RWPE2 (cell line): Measurements from ENCODE around the gene HIVEP3.

ENCODE experiments used
- ATAC-seq: fragments of 200-7000 bp; cut with Tn5 transposase; 3 replicates; pipeline ENCODE4 v1.9.1; 2021; ENCODE audit warnings: low read depth
- DNase-seq: peaks from one replicate; pipeline ENCODE4 v3.0.0-alpha.2; 2020; ENCODE audit warnings: low spot score
- H3K27ac ChIP-seq: fragments of 450-650 bp; 2 replicates; pipeline ENCODE4 v1.5.1; 2017; ENCODE audit warnings: mild to moderate bottlenecking; ENCODE audit not compliant: poor library complexity, severe bottlenecking
- H3K27me3 ChIP-seq: fragments of 250-450 bp; sonication (Bioruptor Pico); 2 replicates; pipeline ENCODE4 v1.5.1; 2021; ENCODE audit warnings: mild to moderate bottlenecking, moderate library complexity; ENCODE audit not compliant: insufficient read depth, poor library complexity, severe bottlenecking
- H3K36me3 ChIP-seq: fragments of 250-450 bp; sonication (Bioruptor Pico); 2 replicates; pipeline ENCODE4 v1.5.1; 2020; ENCODE audit warnings: low read depth, mild to moderate bottlenecking, moderate library complexity
- H3K4me1 ChIP-seq: fragments of 250-450 bp; sonication (Bioruptor Pico); 2 replicates; pipeline ENCODE4 v1.5.1; 2021; ENCODE audit warnings: mild to moderate bottlenecking, moderate library complexity; ENCODE audit not compliant: insufficient read depth, poor library complexity, severe bottlenecking
- H3K4me3 ChIP-seq: fragments of 250-450 bp; sonication (Bioruptor Pico); 2 replicates; pipeline ENCODE4 v1.5.1; 2021; ENCODE audit warnings: mild to moderate bottlenecking, moderate library complexity; ENCODE audit not compliant: severe bottlenecking
- H3K9me3 ChIP-seq: fragments of 250-450 bp; sonication (Bioruptor Pico); 2 replicates; pipeline ENCODE4 v1.5.1; 2021; ENCODE audit warnings: mild to moderate bottlenecking, moderate library complexity; ENCODE audit not compliant: severe bottlenecking
- TF ChIP-seq, protein P1 (sequence below): fragments of 450-650 bp; IDR thresholded peaks from one replicate; pipeline ENCODE4 v1.5.1; 2017; ENCODE audit warnings: mild to moderate bottlenecking, moderate library complexity; ENCODE audit not compliant: poor library complexity, severe bottlenecking

The HIVEP3 gene

DNA sequence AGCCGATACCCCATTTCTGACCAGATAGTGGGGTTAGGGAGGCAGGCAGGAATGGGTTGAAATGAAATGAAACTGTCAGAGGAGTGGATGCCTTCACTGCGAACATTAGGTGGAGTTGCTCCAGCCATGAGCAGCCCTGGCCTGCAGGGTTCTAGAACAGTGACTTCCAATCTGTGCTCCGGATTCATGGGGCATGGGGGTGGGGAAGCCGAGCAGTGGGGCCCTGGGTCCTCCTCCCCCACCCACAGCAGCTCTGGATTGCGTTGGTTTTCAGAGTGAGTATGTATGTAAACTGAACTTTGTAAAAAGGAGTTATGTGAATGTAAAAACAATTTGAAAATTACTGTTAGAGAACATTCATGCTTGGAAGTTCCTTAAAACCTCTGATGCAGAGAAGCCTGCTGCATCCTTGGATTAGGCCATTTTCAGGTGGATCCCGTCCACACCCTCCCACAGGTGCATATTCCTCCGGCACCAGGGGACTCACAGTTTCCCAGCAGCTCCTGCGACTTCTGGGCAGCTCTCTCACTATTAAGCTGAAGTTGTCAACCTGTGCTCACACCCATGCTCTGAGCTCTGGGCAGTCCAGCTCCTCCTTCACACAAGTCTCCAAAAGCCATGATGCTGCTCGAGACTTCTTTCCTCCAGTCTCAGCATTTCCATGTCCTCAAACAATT, 379.8 kb downstream of the HIVEP3 start:
- Histone ChIP-seq H3K4me3 (no peak overlapping the region), H3K9me3 (no peaks in the 10 kb centered on the region), H3K4me1 (no peaks in the 10 kb centered on the region), H3K36me3 (no peaks in the 10 kb centered on the region), H3K27me3 (no peaks in the 10 kb centered on the region), H3K27ac (no peak overlapping the region)
- DNase-seq (no peak), ATAC-seq (no peak)
- TF ChIP-seq, protein P1, sequence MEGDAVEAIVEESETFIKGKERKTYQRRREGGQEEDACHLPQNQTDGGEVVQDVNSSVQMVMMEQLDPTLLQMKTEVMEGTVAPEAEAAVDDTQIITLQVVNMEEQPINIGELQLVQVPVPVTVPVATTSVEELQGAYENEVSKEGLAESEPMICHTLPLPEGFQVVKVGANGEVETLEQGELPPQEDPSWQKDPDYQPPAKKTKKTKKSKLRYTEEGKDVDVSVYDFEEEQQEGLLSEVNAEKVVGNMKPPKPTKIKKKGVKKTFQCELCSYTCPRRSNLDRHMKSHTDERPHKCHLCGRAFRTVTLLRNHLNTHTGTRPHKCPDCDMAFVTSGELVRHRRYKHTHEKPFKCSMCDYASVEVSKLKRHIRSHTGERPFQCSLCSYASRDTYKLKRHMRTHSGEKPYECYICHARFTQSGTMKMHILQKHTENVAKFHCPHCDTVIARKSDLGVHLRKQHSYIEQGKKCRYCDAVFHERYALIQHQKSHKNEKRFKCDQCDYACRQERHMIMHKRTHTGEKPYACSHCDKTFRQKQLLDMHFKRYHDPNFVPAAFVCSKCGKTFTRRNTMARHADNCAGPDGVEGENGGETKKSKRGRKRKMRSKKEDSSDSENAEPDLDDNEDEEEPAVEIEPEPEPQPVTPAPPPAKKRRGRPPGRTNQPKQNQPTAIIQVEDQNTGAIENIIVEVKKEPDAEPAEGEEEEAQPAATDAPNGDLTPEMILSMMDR: no peak

DNA sequence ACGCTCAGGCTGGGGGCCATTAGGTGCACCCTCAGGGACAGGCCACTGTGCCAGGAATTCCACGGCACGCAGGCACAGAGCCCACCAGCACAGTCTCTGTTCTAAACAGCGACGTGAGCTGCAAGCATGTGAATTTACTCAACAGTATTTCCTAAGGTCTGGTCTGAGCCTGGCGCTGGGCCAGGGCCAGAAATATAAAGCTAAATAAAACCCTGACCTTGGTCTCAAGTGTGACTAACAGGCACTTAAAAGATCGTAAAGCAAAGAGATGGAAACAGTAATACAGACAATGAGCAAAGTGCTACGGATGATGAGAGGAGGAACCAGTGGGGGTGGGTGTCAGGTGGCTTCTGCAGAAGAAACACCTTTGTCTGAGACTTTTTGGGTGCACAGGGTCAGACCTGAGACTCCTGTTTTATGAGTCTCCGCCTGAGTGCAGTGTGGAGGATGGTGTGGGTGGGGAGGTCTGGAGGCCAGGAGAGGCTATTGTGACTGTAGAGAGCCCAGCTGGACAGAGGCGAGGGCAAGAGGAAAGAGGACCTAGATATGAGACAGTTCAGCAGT, 380.9 kb downstream of the HIVEP3 start:
- Histone ChIP-seq H3K27ac (no peak overlapping the region), H3K9me3 (no peaks in the 10 kb centered on the region), H3K4me1 (no peaks in the 10 kb centered on the region), H3K36me3 (no peaks in the 10 kb centered on the region), H3K4me3 (no peak overlapping the region), H3K27me3 (no peaks in the 10 kb centered on the region)
- DNase-seq: no peak
- ATAC-seq: peak; percentile 22; the same call in 1 of the 3 replicates
- TF ChIP-seq, protein P1: no peak

DNA sequence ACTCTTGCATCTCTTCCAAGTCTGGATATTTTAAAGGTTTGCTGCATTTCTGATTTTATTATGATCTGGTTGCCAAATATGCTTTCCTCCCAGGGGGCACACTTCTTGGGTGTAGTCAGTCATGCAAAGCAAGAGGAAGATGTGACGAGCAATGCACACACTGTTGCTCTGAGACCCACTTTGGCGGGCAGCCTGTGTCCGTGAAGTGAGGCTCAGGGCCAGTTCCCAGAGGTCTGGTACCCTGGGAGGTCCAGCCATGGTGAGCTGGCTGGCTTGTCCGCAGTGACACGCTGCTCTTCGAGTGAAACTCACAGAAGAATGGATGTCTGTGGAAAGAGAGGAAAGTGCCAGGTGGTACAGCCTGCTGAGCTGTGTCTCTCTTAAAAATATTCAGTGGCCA, 381.5 kb downstream of the HIVEP3 start:
- H3K4me1 ChIP-seq: no peaks in the 10 kb centered on the region
- H3K9me3 ChIP-seq: no peaks in the 10 kb centered on the region
- no peak overlapping the region for H3K27ac ChIP-seq
- ATAC-seq: no peak
- no peaks in the 10 kb centered on the region for H3K36me3 ChIP-seq
- H3K4me3 ChIP-seq: no peak overlapping the region
- no peak for DNase-seq
- no peaks in the 10 kb centered on the region for H3K27me3 ChIP-seq
- TF ChIP-seq, protein P1: no peak

DNA sequence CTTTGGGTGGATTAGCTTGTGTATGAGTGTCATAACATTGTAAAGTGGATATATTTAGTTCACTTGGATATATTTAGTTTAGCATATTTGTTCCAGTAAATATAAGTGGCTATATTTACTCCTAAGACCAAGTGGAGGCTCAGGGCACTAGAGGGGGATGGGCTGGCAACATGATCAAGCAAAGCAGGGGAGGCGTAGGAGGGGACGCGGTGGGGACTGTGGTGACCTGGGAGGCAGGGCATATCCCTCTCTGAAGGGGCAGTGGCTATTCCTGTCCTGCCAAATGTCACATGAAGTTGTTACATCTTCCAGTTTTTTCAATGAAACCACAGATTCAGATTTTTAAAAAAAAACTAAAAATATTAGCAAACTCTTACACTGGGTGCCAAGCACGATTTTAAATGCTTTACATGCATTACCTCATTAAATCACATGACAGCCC, 382.3 kb downstream of the HIVEP3 start:
- no peaks in the 10 kb centered on the region for H3K4me1 ChIP-seq
- H3K4me3 ChIP-seq: no peak overlapping the region
- TF ChIP-seq, protein P1: no peak
- no peak overlapping the region for H3K27ac ChIP-seq
- H3K9me3 ChIP-seq: no peaks in the 10 kb centered on the region
- H3K27me3 ChIP-seq: no peaks in the 10 kb centered on the region
- no peaks in the 10 kb centered on the region for H3K36me3 ChIP-seq
- ATAC-seq (no peak), DNase-seq (peak; percentile 17)

DNA sequence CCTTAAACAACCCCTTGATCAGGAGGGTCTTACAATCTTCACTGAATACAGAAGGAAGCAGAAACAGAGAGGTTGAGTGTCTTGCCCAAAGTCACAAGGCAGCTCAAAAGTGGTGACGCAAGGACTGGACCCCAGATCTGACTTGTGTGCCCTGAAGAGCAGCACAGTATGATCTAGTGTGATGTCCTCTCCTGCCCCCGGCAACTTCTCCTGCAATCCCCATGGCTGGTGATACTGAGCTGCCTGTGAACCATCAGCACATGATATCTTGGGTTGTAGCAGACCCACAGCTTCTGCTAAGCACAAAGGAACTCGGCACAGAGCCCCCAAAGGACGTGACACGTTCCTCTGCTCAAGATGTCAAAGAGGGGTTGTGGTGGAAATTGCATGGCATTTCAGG, 383.0 kb downstream of the HIVEP3 start:
- Histone ChIP-seq H3K4me3 (no peak overlapping the region), H3K36me3 (no peaks in the 10 kb centered on the region), H3K4me1 (no peaks in the 10 kb centered on the region), H3K27me3 (no peaks in the 10 kb centered on the region), H3K27ac (no peak overlapping the region), H3K9me3 (no peaks in the 10 kb centered on the region)
- DNase-seq (peak; percentile 26), ATAC-seq (no peak)
- TF ChIP-seq, protein P1: no peak
